Activated CD4-positive, alpha-beta T cell treated with anti-CD3 and anti-CD28 coated beads for 24 hours (primary cell): Measurements from ENCODE around the gene IFNA6.
"Not testable (repeated sequence)": the region's sequence is repeated elsewhere in the genome, so short reads cannot be mapped to it uniquely, and the experiment has no call there.

Experiments
- DNase-seq, 2 donors: peaks; one replicate each; pipeline ENCODE4 v3.0.0-alpha.2; 2020; ENCODE audit warnings: low read depth in 2 of 2

Gene IFNA6

GRCh38 chr9:21350787-21351186 is at the start of gene IFNA6:
TSS of gene IFNA6 (minus strand) at chr9:21350887. CDS start at chr9:21350887, 0 bp downstream.
- DNase-seq = no peak

DNA sequence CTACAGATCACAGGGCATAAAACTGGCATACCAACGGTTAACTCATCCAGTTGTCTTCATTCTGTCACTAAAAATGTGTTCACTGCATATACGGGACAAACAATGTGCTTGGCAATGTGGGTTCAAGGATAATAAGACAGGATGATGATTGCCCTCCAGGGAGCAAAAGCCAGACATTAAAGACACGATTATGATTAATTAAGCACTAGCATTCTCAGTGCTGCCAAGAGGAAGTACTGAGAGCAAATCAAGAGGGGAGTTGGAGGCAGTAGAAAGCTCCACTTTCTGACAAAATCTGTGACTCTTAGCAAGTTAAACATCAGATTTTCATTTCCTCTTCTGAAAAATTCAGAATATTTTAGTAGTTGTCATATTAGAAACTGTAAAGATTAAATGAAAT is 49.3 kb upstream of the IFNA6 start:
- no peak for DNase-seq

DNA sequence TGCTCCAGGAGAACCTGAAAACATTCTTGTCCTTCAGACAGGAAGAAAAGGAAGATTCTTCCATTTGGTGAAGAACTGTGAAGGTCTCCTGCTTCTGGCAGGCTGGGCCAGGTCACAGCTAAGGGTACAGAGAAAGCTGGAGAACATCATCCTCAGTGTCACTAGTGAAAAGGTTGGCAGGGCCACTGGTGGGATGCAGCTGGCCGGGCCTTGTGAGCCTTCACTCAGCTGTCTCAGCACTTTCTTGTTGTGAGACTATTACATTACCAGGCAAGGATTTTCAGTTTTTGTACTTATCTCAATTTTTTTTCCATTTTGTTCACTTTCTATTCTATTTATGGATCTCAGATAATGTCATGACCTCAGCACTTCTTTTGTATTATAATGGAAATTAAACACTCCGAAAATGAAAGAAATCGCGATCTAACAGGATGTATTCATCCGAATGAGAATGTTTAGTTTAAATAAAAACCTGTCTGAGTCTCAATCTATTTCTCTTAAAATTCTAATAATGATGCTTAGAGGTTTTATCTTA is 48.3 kb upstream of the IFNA6 start:
- DNase-seq = no peak

DNA sequence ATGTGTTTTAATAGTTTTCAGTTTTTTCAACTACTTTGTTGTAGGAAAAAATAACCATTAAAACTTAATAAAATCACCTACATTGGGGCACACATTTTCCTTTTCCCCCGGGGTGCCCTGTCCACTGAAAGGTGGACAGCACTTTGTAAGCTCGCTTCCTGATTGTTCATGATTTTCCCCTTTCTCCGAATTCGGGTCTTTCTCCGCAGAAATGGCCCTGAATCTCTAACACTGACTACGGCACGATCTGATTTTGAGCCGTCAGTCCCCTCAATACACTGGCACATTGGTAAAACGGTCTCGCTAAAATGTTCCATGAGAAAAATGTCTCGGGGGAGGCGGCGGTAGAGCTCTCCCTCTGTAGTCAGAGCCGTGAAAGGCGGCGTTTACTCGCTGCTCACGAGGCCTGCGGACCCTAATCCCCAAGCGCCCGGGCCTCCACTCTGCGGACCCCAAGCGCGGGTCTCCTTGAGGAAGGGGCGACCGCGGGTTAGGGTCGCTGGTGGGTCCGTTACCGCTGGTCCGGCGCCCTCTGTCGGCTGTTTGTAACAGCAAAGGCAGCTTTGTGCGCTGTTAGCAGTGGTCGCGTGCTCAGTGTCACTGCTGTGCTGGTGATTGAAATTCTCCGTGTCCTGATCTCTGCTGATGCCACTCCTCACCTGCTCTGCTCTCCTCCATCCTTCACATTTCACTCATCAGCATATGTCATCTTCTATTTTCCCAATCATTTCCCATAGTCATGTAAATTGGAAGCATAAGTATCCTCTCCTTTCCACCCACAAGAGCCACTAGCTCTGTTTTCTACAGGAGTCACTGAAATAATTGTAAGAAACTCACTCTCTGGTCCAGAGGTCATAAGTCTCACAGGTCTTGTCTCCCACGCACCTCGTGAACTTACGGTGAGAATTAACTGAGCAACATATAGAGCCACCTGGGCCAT is 45.4 kb upstream of the IFNA6 start:
- peak; percentile 31 to 38 for DNase-seq

GRCh38 chr9:21392270-21392669 is 41.6 kb upstream of the IFNA6 start:
- no peak for DNase-seq

DNA sequence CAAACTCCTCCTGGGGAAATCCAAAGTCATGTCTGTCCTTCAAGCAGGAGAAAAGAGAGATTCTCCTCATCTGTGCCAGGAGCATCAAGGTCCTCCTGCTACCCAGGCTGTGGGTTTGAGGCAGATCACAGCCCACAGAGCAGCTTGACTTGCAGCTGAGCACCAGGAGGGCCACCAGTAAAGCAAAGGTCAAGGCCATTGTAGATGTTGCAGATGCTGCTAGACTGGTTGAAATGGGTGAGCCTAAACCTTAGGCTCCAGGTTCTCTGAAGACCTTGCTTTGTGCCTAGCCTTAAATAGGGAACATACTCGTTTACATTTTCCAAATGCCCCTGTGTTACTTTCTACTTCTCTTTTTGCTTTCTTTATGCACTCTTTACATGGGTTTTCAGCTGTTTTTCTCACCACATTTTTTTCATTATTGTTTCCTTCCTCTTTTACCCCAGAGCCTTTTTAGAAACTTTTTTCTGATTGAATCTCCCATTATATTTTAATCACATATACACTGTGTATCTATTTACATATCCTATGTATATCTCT is 34.5 kb upstream of the IFNA6 start, which contains the start of gene IFNA2:
TSS of gene IFNA2 (minus strand) at position 268 of the 540 bp plus-strand sequence. CDS start at position 199, 69 bp downstream.
- DNase-seq = no peak

DNA sequence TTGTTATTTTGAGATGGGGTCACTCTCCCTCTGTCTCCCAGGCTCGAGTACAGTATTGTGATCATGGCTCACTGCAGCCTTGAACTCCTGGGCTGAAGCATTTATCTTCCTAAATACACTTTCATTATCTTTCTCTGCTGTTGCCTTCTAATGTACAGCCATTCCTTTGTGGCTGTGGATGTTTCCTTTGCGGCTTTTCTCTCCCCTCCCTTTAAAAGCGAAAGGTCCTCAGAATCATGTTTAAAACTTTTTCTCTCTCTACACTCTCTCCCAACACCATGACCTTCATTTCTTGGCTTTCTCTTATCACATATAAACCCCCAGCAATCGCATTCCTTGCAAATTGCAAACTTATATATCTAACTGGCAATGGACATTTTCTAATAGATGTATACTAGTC is 32.9 kb upstream of the IFNA6 start:
- DNase-seq = no peak

GRCh38 chr9:21381448-21382339 is 31.0 kb upstream of the IFNA6 start:
- no peak for DNase-seq

DNA sequence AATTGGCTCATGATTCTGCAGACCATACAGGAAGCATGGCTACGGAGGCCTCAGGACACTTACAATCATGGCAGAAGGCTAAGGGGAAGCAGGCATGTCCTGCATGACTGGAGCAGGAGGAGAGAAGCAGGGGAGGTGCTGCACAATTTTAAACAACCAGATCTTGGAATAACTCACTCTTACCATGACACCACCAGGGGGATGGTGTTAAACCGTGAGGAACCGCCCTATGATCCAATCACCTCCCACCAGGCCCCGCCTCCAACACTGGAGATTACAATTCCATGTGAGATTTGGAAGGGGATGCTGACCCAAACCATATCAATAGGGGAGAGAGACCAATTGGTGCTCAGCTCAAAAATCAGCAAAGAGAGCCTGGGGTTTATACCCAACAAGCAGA is 20.8 kb upstream of the IFNA6 start:
- not testable (repeated sequence) for DNase-seq

DNA sequence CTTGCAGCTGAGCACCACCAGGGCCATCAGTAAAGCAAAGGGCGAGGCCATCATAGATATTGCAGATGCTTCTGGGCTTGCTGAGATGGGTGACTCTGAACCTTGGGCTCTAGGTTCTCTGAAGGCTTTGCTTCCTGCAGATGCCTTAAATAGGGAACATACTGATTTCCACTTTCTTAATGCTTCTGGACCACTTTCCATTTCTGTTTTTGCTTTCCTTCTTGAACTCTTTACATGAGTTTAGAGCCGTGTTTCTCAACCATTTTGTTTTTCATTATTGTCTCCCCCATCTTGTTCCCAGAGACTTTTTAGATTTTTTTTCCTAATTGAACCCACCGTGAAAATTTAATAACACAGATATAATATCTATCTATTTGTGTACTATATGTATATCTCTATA is 17.3 kb upstream of the IFNA6 start, which contains the start of gene IFNA13:
TSS of gene IFNA13 (minus strand) at position 101 of the 400 bp plus-strand sequence. CDS start at position 54, 47 bp downstream.
- no peak for DNase-seq

DNA sequence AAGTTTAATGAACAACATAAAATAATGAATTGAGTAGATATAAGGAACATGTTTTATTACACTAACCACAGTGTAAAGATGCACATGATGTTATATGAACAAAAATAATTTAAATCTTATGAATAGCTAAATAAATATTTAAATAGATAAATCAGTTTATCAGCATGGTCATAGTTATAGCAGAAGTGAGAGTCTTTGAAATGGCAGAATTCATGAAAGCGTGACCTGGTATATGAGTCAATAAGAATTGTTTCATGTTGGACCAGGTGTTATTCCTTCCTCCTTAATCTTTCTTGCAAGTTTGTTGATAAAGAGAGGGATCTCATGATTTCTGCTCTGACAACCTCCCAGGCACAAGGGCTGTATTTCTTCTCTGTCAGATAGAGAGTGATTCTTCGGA is 16.5 kb upstream of the IFNA6 start:
- not testable (repeated sequence) for DNase-seq

- no peak for DNase-seq
These were observed 11.6 kb upstream of the IFNA6 start for GRCh38 chr9:21362287-21362686.

GRCh38 chr9:21357479-21358460 is 7.1 kb upstream of the IFNA6 start:
- no peak for DNase-seq

DNA sequence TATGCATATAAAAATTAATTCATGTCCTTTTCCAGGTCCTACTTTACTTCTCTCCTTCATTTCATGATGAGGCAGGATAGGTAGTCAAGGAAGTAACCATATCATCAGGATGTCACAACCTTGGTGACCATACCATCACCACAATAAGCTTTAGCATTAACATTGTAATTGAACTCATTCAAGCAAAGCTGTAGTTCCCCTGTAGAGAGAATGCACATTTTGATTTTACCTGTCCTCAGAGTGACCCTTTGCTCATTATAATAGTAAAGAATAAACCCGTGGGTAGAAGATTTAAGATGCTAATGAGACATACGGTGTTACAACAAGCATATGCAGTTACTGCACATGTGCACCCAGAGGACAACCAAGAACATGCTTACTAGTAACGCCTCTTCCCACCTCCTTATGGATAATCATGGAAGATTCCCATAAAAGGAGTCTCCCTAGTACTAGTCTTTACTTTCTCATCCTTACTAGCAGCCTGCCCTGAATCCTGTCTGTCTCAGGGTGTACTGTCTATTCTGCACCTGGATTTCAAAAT is 2.2 kb downstream of the IFNA6 start:
- no peak for DNase-seq

DNA sequence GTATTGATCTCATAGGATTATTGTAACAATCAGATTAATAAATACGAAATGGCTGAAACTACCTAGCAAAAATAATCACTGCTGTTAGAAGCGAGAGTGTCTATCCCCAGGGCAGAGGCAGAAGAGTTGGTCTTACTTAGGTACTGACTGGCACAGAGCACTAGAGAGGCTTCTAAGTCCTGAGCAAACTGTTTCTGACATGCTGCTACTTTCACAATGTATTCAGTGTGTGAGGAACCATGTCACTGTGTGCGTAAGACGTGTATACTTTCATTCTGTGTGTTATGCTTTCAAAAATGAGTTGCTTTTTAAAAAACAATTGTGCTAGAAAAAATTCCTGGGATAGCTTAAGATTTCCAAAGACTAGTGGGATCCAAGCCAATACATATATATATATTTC is 10.0 kb downstream of the IFNA6 start:
- DNase-seq = no peak

DNA sequence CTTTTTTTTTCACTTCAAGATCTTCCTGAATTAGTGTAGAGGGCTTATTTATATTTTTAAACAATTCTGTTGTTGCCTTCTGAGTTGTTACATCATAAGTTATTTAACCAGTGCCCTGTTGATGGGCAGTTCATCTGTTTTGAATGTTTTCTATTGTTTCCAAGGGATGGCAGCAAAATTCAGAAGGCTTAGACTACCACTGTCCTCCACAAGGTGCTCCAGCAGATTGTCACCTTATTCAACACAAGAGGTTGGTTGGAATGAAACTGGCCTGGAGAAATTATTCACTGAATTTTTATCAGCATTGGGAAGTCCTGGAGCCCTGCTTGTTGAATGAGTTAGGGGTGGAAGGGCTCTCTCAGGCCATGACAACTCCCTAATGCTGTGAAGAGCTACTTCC is 14.2 kb downstream of the IFNA6 start:
- no peak for DNase-seq

DNA sequence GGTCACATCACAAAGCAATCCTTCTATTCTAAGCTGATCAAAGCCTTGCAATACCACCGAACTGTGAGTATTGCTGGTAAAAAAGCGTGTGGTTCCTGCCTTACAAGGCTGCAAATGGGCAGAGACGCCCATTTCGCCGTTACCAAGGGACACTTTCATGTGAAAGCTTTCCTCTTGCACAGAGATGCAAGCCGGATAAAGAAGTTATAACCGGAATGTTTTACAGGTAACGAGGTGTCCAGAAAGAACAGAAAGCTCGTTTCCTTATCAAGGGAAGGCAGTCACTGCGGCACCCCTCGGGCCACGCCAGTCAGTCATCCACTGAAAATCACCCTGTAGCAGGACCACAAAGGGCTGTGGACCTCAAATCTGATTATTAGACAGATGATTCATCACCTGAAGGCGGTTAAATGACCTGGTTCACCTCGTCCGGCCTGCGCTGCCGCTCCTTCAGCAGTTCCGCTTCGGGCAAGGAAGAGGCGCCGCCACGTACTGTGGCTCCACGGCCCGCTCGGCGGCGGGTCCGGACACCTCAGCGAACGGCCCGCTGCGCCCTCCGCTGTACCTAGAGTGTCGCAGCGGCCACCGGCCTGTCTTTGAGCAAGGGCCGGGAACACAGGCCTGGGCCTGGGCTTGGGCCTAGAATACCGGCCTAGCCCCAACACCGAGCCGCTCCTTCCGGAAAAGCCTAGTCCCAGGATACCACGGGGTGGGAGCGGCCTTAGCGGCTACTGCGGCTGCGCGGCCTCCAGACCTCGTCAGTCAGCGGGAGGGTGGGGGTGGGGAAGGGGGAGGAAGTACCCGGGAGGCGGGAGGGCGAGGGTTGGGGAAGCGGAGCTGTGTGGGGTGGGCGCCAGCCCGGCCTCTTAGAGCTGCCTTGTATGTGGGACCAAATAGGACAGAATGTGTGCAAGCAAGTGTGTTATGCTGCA is 15.7 kb downstream of the IFNA6 start, which contains the start of gene KLHL9:
TSS of gene KLHL9 (minus strand) at position 704 of the 932 bp plus-strand sequence. CDS start at position 159, 545 bp downstream.
- peak; percentile 76 to 83 for DNase-seq

GRCh38 chr9:21333226-21333625 is 17.5 kb downstream of the IFNA6 start:
- DNase-seq = no peak
